Ascending aorta (tissue), 2 donors: ENCODE data around the gene AGAP1. TPM values are rescaled to one million over a fixed set of nuclear protein-coding genes. Genes with fewer than 3 reads are reported as not detected.

Experiments used
- DNase-seq, 2 donors: peaks; one replicate each; pipeline ENCODE4 v3.0.0-alpha.2; 2019; ENCODE audit warnings: low spot score in 2 of 2
- H3K27ac ChIP-seq, 2 donors: fragments of 200-600 bp; sonication (generic); one replicate each; pipeline ENCODE4 v1.5.1; 2016 to 2017; ENCODE audit warnings: mild to moderate bottlenecking in 1 of 2
- H3K27me3 ChIP-seq: fragments of 200-600 bp; sonication (generic); one replicate; pipeline ENCODE4 v1.5.1; 2017
- H3K36me3 ChIP-seq, 2 donors: fragments of 200-600 bp; sonication (generic); one replicate each; pipeline ENCODE4 v1.5.1; 2016
- H3K4me1 ChIP-seq, 2 donors: fragments of 200-600 bp; sonication (generic); one replicate each; pipeline ENCODE4 v1.5.1; 2016 to 2017; ENCODE audit warnings: mild to moderate bottlenecking in 1 of 2
- H3K4me3 ChIP-seq, 2 donors: fragments of 200-600 bp; sonication (generic); one replicate each; pipeline ENCODE4 v1.5.1; 2016 to 2017; ENCODE audit warnings: mild to moderate bottlenecking in 1 of 2
- H3K9me3 ChIP-seq, 2 donors: fragments of 200-600 bp; sonication (generic); one replicate each; pipeline ENCODE4 v1.5.1; 2016
- CTCF ChIP-seq, 3 experiments: fragments of 200-600 bp in 2 of 3; fragments of 450-650 bp in 1 of 3; sonication (generic) in 2 of 3; IDR thresholded peaks; one replicate each; pipeline ENCODE4 v1.5.1; 2016 to 2019; ENCODE audit warnings: antibody characterized with exemption in 3 of 3, mild to moderate bottlenecking in 1 of 3, moderate library complexity in 1 of 3
- intact Hi-C: fragments of 100-400 bp; cut with DNase I; formaldehyde crosslinking; loops from one replicate; pipeline ENCODE4 v1.15.1; 2023
- total RNA-seq: library from RNA; depleted of rRNA; stranded (reverse); fragments of >200 nt; gene quantifications from one replicate; pipeline ENCODE4 v1.1.0, GENCODE V29; 2016

The AGAP1 gene
- total RNA-seq, 1 donor from 2014 or later: 19.7 TPM

- TF ChIP-seq CTCF (IDR thresholded peaks at IDR 0.05): no peak
- intact Hi-C loops: no loop called here
- H3K27ac ChIP-seq: no peak overlapping the region
- no peaks in the 10 kb centered on the region for H3K9me3 ChIP-seq
- DNase-seq: no peak
- H3K36me3 ChIP-seq: no peaks in the 10 kb centered on the region
- H3K4me1 ChIP-seq: no peaks in the 10 kb centered on the region
- H3K4me3 ChIP-seq: no peak overlapping the region
- no peaks in the 10 kb centered on the region for H3K27me3 ChIP-seq
These were observed 650.0 kb downstream of the AGAP1 start for GRCh38 chr2:236143811-236144210.

- intact Hi-C loops: no loop called here
- Histone ChIP-seq H3K36me3 (no peaks in the 10 kb centered on the region), H3K4me1 (no peaks in the 10 kb centered on the region), H3K27ac (no peak overlapping the region), H3K9me3 (peaks cover 2 to 6% of the 10 kb centered on the region in 2 donors), H3K4me3 (no peak overlapping the region), H3K27me3 (no peaks in the 10 kb centered on the region)
- no peak for TF ChIP-seq CTCF (IDR thresholded peaks at IDR 0.05)
- DNase-seq: no peak
These were observed 652.6 kb downstream of the AGAP1 start for GRCh38 chr2:236146436-236146835.

- Histone ChIP-seq H3K27ac (no peak overlapping the region), H3K4me1 (no peaks in the 10 kb centered on the region), H3K4me3 (no peak overlapping the region), H3K9me3 (peaks cover 5 to 7% of the 10 kb centered on the region in 2 donors), H3K27me3 (no peaks in the 10 kb centered on the region), H3K36me3 (no peaks in the 10 kb centered on the region)
- intact Hi-C loops: no loop called here
- DNase-seq: no peak
- no peak for TF ChIP-seq CTCF (IDR thresholded peaks at IDR 0.05)
These were observed 661.6 kb downstream of the AGAP1 start for GRCh38 chr2:236155406-236155805.

GRCh38 chr2:236156095-236156859 is 662.4 kb downstream of the AGAP1 start:
- DNase-seq: no peak
- Histone ChIP-seq H3K27me3 (no peaks in the 10 kb centered on the region), H3K27ac (no peak overlapping the region), H3K4me3 (no peak overlapping the region), H3K9me3 (peaks cover 4 to 5% of the 10 kb centered on the region in 2 donors), H3K36me3 (no peaks in the 10 kb centered on the region), H3K4me1 (no peaks in the 10 kb centered on the region)
- intact Hi-C loops: no loop called here
- no peak for TF ChIP-seq CTCF (IDR thresholded peaks at IDR 0.05)

- TF ChIP-seq CTCF (IDR thresholded peaks at IDR 0.05): no peak
- DNase-seq: no peak
- intact Hi-C loops: no loop called here
- H3K4me3 ChIP-seq: no peak overlapping the region
- no peaks in the 10 kb centered on the region for H3K36me3 ChIP-seq
- no peak overlapping the region for H3K27ac ChIP-seq
- H3K27me3 ChIP-seq: no peaks in the 10 kb centered on the region
- no peaks in the 10 kb centered on the region for H3K4me1 ChIP-seq
- H3K9me3 ChIP-seq: peaks cover 0 to 5% of the 10 kb centered on the region in 2 donors
These were observed 663.0 kb downstream of the AGAP1 start for GRCh38 chr2:236156860-236157194.
